ENCODE results near the gene EHBP1L1.

EHBP1L1 gene

DNA sequence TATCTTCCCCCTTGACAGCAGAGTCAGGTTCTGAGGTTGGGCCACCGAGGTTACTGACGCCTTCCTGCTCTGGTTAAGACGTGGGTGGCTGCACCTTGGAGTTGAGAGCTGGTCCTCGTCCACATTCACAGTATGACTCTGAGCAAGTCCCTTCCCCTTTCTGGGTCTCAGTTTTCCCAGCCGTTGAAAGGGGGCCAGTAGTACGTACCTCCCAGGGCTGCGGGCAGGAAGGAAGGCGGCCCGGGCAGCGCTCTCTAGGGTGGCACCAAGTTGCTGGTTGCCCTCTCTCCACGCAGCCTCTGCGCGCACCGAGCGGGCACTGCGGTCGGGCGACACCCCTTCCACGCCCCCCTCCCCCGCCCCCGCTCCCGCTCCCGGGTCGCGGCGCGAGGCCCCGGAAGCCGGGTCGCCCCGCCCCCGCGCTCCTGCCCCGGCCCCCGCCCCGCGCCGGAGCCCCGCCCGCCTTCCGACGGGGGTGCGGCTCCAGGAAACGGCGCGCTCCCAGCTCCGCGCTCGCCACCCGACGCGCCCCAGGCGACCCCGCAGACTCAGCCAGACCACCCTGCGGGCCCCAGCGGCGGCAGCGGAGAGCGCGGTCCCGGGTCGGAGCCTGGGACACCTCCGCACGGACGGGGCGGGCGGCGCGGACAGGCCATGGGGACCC is at the start of gene EHBP1L1:
TSS of gene EHBP1L1 (plus strand) at position 486 of the 664 bp plus-strand sequence. CDS start 250 bp downstream, outside the sequence.
- Histone ChIP-seq H3K27ac (ENCODE audit: low read depth, low read length) (peak within 1 kb of the TSS; percentile 73), H2AFZ (ENCODE audit: low read length, unreplicated experiment) (peak within 1 kb of the TSS; percentile 33)

DNA sequence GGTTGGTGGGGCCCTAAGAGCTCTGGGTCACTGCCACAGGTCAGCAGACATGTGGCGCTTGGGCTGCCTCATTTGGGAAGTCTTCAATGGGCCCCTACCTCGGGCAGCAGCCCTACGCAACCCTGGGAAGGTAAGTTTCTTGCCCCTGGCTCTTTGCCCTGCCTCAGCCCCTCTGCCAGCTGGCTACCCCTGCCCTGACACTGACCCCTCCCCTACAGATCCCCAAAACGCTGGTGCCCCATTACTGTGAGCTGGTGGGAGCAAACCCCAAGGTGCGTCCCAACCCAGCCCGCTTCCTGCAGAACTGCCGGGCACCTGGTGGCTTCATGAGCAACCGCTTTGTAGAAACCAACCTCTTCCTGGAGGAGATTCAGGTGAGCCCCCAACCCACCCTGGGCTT is 49.1 kb upstream of the EHBP1L1 start:
- Histone ChIP-seq H3K4me3 (ENCODE audit: low read depth, low read length) (peak overlapping the region; percentile 100; the same call in 1 of the 2 replicates), H3K27me3 (ENCODE audit: insufficient read depth, low read length) (no peaks in the 10 kb centered on the region), H3K4me1 (ENCODE audit: control insufficient read depth, insufficient read depth, low read length, unreplicated experiment) (peaks cover 16% of the 10 kb centered on the region), H2AFZ (ENCODE audit: low read length, unreplicated experiment) (no peak overlapping the region), H3K79me2 (ENCODE audit: control insufficient read depth, insufficient read depth, low read length, unreplicated experiment) (peaks cover 28% of the 10 kb centered on the region), H3K27ac (ENCODE audit: low read depth, low read length) (no peak overlapping the region), H3K36me3 (ENCODE audit: insufficient read depth, low read length) (peaks cover 12% of the 10 kb centered on the region; the same call in 1 of the 2 replicates)

More for the DNA sequence above, at the start of gene EHBP1L1:
- Histone ChIP-seq H3K36me3 (ENCODE audit: insufficient read depth, low read length) (peaks cover 5% of the 10 kb centered on the region; the same call in 1 of the 2 replicates), H3K79me2 (ENCODE audit: control insufficient read depth, insufficient read depth, low read length, unreplicated experiment) (peaks cover 44% of the 10 kb centered on the region), H3K4me1 (ENCODE audit: control insufficient read depth, insufficient read depth, low read length, unreplicated experiment) (peaks cover 53% of the 10 kb centered on the region), H3K4me3 (ENCODE audit: low read depth, low read length) (peak within 1 kb of the TSS; percentile 91), H3K27me3 (ENCODE audit: insufficient read depth, low read length) (no peaks in the 10 kb centered on the region)

DNA sequence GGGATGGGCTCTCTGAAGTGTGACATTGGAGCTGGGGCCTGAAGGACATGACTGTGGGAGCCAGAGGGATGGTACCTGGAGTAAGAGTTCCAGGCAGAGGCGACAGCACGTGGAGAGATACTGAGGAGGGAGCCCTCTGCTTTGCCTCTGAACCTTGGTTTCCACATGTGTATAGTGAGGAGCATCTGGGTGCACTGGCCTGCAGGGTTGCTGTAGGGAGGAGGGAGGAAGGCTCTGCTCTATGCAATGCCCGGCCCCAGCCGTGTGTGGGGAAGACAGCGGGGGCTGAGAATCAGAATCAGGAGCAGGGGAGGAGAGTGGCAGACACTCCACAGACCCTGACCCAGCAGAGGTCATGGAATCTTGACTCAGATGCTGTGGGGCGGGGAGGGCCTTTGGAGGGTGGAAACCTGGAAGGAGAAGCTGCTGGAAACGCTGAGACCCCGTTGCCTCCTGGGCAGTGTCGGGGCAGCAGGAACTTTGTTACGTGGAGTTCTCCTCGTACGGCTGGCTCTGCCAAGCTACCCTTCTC is 47.0 kb upstream of the EHBP1L1 start:
- Histone ChIP-seq H3K36me3 (ENCODE audit: insufficient read depth, low read length) (peaks cover 15% of the 10 kb centered on the region; the same call in 1 of the 2 replicates), H3K79me2 (ENCODE audit: control insufficient read depth, insufficient read depth, low read length, unreplicated experiment) (peaks cover 28% of the 10 kb centered on the region), H3K27me3 (ENCODE audit: insufficient read depth, low read length) (no peaks in the 10 kb centered on the region), H3K27ac (ENCODE audit: low read depth, low read length) (no peak overlapping the region), H2AFZ (ENCODE audit: low read length, unreplicated experiment) (no peak overlapping the region), H3K4me3 (ENCODE audit: low read depth, low read length) (no peak overlapping the region), H3K4me1 (ENCODE audit: control insufficient read depth, insufficient read depth, low read length, unreplicated experiment) (peaks cover 16% of the 10 kb centered on the region)

DNA sequence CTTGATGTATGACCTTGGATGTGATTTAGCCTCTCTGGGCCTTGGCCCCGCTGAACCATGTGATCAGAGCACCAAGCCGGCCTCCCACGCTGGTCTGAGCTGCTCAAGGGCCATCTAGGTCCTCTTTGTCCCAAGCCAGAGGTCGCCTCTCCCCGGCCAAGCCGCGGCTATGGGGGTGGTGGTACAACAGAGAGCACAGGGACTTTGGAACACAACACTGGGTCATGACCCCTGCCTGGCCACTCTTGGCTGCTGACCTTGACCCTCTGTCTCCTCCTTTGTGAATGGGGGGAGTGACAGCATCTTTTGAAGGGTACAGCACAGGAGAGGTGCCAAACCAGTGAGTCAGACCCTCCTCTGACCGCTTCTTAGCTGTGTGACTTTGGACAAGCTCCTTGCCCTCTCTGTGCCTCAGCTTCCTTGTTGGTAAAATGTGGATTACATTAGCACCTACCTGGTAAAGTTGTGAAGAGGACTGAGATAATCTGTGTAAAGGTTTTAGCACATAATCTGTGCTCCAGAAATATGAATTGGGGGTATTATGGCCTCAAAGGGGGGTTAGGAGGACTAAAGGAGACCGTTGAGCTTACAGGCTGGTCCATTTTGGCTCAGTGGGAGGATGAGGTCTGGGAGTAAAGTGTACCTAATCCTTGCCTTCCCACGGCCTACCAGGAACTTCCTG is 46.2 kb upstream of the EHBP1L1 start:
- no peak overlapping the region for H3K4me3 ChIP-seq (ENCODE audit: low read depth, low read length)
- no peaks in the 10 kb centered on the region for H3K27me3 ChIP-seq (ENCODE audit: insufficient read depth, low read length)
- H3K36me3 ChIP-seq (ENCODE audit: insufficient read depth, low read length) = peaks cover 15% of the 10 kb centered on the region; the same call in 1 of the 2 replicates
- H3K79me2 ChIP-seq (ENCODE audit: control insufficient read depth, insufficient read depth, low read length, unreplicated experiment) = peaks cover 26% of the 10 kb centered on the region
- H2AFZ ChIP-seq (ENCODE audit: low read length, unreplicated experiment) = no peak overlapping the region
- peaks cover 10% of the 10 kb centered on the region for H3K4me1 ChIP-seq (ENCODE audit: control insufficient read depth, insufficient read depth, low read length, unreplicated experiment)
- H3K27ac ChIP-seq (ENCODE audit: low read depth, low read length) = no peak overlapping the region

DNA sequence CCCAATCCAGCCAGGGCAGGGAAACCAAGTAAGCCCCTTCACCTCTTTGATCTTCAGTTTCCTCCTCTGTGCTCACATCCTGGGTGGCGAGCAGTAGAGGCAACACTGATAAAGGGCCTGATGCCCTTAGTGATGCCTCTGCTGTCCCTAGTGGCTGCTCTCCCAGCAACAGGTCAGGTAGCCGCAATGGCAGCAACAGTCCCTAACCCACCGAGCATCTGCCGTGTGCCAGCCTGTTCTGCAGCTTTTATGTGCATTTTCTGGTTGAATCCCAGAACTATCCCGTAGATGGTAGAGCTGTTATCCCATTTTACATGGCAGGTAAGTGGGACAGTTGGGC is 45.7 kb upstream of the EHBP1L1 start:
- Histone ChIP-seq H3K79me2 (ENCODE audit: control insufficient read depth, insufficient read depth, low read length, unreplicated experiment) (peaks cover 25% of the 10 kb centered on the region), H3K4me3 (ENCODE audit: low read depth, low read length) (no peak overlapping the region), H3K27ac (ENCODE audit: low read depth, low read length) (no peak overlapping the region), H3K4me1 (ENCODE audit: control insufficient read depth, insufficient read depth, low read length, unreplicated experiment) (peaks cover 10% of the 10 kb centered on the region), H3K36me3 (ENCODE audit: insufficient read depth, low read length) (peaks cover 15% of the 10 kb centered on the region; the same call in 1 of the 2 replicates), H2AFZ (ENCODE audit: low read length, unreplicated experiment) (no peak overlapping the region), H3K27me3 (ENCODE audit: insufficient read depth, low read length) (no peaks in the 10 kb centered on the region)

DNA sequence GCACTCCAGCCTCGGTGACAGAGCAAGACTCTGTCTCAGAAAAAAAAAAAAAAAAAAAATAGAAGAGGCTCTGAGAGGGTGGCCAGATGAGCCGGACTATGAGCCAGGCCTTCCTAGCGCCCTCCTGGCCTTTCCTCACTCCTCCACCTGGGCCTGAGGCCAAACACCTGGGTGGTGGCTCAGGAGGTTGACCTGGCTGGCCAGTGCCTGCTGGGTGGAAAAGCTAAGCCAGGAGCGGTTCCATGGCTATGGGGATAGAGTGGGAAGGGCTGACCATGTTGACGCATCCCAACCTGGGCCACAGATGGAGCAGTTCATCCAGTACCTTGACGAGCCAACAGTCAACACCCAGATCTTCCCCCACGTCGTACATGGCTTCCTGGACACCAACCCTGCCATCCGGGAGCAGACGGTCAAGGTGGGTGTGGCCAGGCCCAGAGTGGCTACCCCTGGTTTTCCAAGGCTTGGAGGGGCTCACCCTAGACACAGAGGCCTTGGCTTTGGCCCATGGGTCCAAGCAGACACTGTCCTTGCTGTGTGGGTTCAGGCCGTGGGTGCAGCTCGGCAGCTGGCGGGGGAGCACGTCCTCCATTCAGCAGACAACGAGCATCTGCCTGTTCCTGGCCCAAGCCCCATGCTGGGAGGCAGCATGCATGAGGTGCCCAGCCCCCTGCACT is 43.3 kb upstream of the EHBP1L1 start:
- Histone ChIP-seq H3K4me3 (ENCODE audit: low read depth, low read length) (no peak overlapping the region), H2AFZ (ENCODE audit: low read length, unreplicated experiment) (no peak overlapping the region), H3K36me3 (ENCODE audit: insufficient read depth, low read length) (peaks cover 10% of the 10 kb centered on the region; the same call in 1 of the 2 replicates), H3K27me3 (ENCODE audit: insufficient read depth, low read length) (no peaks in the 10 kb centered on the region), H3K4me1 (ENCODE audit: control insufficient read depth, insufficient read depth, low read length, unreplicated experiment) (no peaks in the 10 kb centered on the region), H3K79me2 (ENCODE audit: control insufficient read depth, insufficient read depth, low read length, unreplicated experiment) (peaks cover 3% of the 10 kb centered on the region), H3K27ac (ENCODE audit: low read depth, low read length) (no peak overlapping the region)

DNA sequence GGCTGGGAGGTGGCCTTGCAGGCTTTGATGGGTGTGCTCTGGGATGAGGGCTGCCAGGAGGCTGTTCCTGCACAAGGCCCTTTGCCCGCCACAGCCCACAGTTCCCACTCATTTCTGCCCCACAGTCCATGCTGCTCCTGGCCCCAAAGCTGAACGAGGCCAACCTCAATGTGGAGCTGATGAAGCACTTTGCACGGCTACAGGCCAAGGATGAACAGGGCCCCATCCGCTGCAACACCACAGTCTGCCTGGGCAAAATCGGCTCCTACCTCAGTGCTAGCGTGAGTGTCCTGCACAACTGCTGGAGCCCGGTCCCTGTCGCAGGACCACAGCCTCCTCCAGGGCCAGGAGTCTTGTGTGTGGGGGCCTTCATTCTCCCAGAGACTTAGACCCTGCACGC is 40.8 kb upstream of the EHBP1L1 start:
- no peak overlapping the region for H2AFZ ChIP-seq (ENCODE audit: low read length, unreplicated experiment)
- H3K4me1 ChIP-seq (ENCODE audit: control insufficient read depth, insufficient read depth, low read length, unreplicated experiment) = no peaks in the 10 kb centered on the region
- H3K4me3 ChIP-seq (ENCODE audit: low read depth, low read length) = no peak overlapping the region
- H3K79me2 ChIP-seq (ENCODE audit: control insufficient read depth, insufficient read depth, low read length, unreplicated experiment) = no peaks in the 10 kb centered on the region
- H3K27me3 ChIP-seq (ENCODE audit: insufficient read depth, low read length) = no peaks in the 10 kb centered on the region
- H3K36me3 ChIP-seq (ENCODE audit: insufficient read depth, low read length) = peaks cover 8% of the 10 kb centered on the region; the same call in 1 of the 2 replicates
- H3K27ac ChIP-seq (ENCODE audit: low read depth, low read length) = no peak overlapping the region

DNA sequence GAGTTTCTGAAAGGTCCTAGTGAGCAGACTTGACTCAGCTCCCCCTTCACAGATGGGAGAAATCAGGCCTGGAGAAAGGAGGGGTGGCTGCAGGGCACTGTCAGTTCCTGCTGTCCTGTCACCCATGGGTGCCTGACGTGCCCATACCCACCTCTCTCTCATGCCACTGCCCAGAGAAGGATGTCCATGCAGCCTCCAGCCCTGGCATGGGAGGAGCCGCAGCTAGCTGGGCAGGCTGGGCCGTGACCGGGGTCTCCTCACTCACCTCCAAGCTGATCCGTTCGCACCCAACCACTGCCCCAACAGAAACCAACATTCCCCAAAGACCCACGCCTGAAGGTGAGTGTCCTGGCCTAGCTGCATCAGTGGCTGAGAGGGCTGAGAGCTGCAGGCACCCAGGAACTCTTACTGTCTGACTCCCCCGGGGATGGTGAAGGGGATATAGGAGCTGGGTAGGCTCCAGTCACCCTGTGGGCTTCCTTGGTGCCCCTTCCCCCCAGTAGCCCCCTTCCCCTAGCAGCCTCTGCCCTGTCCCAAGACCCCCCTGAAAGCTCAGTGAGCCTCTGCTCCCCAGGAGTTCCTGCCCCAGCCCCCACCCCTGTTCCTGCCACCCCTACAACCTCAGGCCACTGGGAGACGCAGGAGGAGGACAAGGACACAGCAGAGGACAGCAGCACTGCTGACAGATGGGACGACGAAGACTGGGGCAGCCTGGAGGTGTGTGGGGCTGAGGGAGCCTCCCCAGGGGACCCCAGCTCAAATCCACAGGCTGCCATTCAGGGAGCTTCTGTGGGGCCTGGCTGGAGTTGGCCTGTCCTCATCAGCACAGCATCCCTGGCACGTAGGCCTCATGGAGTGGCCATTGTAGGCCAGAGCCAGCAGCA is 39.2 kb upstream of the EHBP1L1 start:
- Histone ChIP-seq H3K27ac (ENCODE audit: low read depth, low read length) (no peak overlapping the region), H3K27me3 (ENCODE audit: insufficient read depth, low read length) (no peaks in the 10 kb centered on the region), H3K4me1 (ENCODE audit: control insufficient read depth, insufficient read depth, low read length, unreplicated experiment) (no peaks in the 10 kb centered on the region), H3K79me2 (ENCODE audit: control insufficient read depth, insufficient read depth, low read length, unreplicated experiment) (no peaks in the 10 kb centered on the region), H3K4me3 (ENCODE audit: low read depth, low read length) (no peak overlapping the region), H3K36me3 (ENCODE audit: insufficient read depth, low read length) (peaks cover 4% of the 10 kb centered on the region; the same call in 1 of the 2 replicates), H2AFZ (ENCODE audit: low read length, unreplicated experiment) (no peak overlapping the region)

DNA sequence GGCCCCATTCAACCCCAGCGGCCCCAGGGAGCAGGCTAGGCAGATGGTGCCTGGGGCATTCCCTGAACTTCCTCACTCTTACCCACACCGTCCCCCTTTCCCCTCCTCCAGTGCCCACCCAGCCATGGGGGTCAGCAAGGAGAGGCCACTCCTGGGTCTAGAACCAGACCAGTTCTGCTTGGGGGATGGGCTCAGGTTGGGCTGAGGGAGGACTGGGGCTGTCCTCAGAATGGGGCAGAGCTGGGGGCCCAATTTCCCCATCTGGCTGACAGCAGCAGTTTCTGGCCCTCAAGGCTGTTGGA is 38.6 kb upstream of the EHBP1L1 start:
- H3K4me1 ChIP-seq (ENCODE audit: control insufficient read depth, insufficient read depth, low read length, unreplicated experiment) = no peaks in the 10 kb centered on the region
- no peak overlapping the region for H3K4me3 ChIP-seq (ENCODE audit: low read depth, low read length)
- H3K27ac ChIP-seq (ENCODE audit: low read depth, low read length) = no peak overlapping the region
- H2AFZ ChIP-seq (ENCODE audit: low read length, unreplicated experiment) = no peak overlapping the region
- no peaks in the 10 kb centered on the region for H3K27me3 ChIP-seq (ENCODE audit: insufficient read depth, low read length)
- peaks cover 2% of the 10 kb centered on the region; the same call in 1 of the 2 replicates for H3K36me3 ChIP-seq (ENCODE audit: insufficient read depth, low read length)
- no peaks in the 10 kb centered on the region for H3K79me2 ChIP-seq (ENCODE audit: control insufficient read depth, insufficient read depth, low read length, unreplicated experiment)

DNA sequence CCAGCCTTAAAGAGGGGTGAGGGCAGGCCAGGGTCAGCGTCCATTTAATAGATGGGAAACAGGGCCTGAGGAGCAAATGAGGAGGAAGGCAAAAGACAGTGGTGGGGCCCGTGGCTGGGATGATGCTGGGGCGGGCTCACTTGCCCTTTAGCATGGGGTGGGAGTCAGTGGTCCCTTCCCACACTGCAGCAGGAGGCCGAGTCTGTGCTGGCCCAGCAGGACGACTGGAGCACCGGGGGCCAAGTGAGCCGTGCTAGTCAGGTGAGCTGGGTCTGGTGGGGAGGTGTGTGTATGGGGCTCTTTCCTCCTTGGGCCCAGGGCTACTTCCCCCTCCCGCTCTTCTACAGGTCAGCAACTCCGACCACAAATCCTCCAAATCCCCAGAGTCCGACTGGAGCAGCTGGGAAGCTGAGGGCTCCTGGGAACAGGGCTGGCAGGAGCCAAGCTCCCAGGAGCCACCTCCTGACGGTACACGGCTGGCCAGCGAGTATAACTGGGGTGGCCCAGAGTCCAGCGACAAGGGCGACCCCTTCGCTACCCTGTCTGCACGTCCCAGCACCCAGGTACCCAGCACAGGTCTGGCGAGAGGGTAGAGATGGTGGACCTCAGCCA is 38.1 kb upstream of the EHBP1L1 start:
- Histone ChIP-seq H3K79me2 (ENCODE audit: control insufficient read depth, insufficient read depth, low read length, unreplicated experiment) (no peaks in the 10 kb centered on the region), H3K4me1 (ENCODE audit: control insufficient read depth, insufficient read depth, low read length, unreplicated experiment) (no peaks in the 10 kb centered on the region), H3K27ac (ENCODE audit: low read depth, low read length) (no peak overlapping the region), H3K36me3 (ENCODE audit: insufficient read depth, low read length) (no peaks in the 10 kb centered on the region), H3K27me3 (ENCODE audit: insufficient read depth, low read length) (no peaks in the 10 kb centered on the region), H3K4me3 (ENCODE audit: low read depth, low read length) (no peak overlapping the region), H2AFZ (ENCODE audit: low read length, unreplicated experiment) (no peak overlapping the region)

Measured in ACC112 (cell line).